Body of pancreas (tissue), 4 donors: ENCODE results near the gene OR52M1.

Experiments
- CTCF ChIP-seq, 7 experiments: fragments of 450-650 bp in 4 of 7; fragments of 200-600 bp in 3 of 7; sonication (generic) in 3 of 7; IDR thresholded peaks; one replicate each; pipeline ENCODE4 v1.5.1; 2016 to 2019; ENCODE audit warnings: antibody characterized with exemption in 7 of 7
- POLR2A ChIP-seq, 3 donors: fragments of 450-650 bp; IDR thresholded peaks; one replicate each; pipeline ENCODE4 v1.6.1; 2016; ENCODE audit warnings: antibody characterized with exemption in 3 of 3, mild to moderate bottlenecking in 2 of 3

- TF ChIP-seq POLR2A (IDR thresholded peaks at IDR 0.05) (no peak), CTCF (IDR thresholded peaks at IDR 0.05) (no peak)
Measured at GRCh38 chr11:4541071-4541470, 3.9 kb upstream of the OR52M1 start.
